Activated CD4-positive, alpha-beta T cell treated with anti-CD3 and anti-CD28 coated beads, Interleukin-2, amount 50 U/mL, for 4 hours (primary cell): Measurements from ENCODE around the gene OR56A1.

Source experiments
- DNase-seq, 2 experiments: peaks; one replicate each; pipeline ENCODE4 v3.0.0-alpha.2; 2020

The OR56A1 gene

GRCh38 chr11:5986885-5987284 lies 43.7 kb downstream of the OR56A1 start, which contains the start of gene OR52L1:
Gene OR52L1, minus strand, starts transcription at chr11:5986985. Its CDS starts 55 bp downstream, at chr11:5986930.
- DNase-seq, result no peak

GRCh38 chr11:5983443-5983842 lies 47.1 kb downstream of the OR56A1 start:
- DNase-seq, result no peak

- no peak for DNase-seq
Measured at GRCh38 chr11:5973530-5973929, 57.0 kb downstream of the OR56A1 start.
